GM19351 (cell line): Measurements from ENCODE around the gene FHOD3.
A peak's percentile ranks its signal among the peaks of the same experiment; 100 is the strongest.

ENCODE experiments used
- ATAC-seq: cut with Tn5 transposase; IDR thresholded peaks from one replicate; pipeline ENCODE4 v1.9.1; 2021; ENCODE audit warnings: mild to moderate bottlenecking, moderate library complexity; ENCODE audit not compliant: unreplicated experiment

FHOD3 gene

GRCh38 chr18:36613810-36614209 lies 316.3 kb downstream of the FHOD3 start:
- ATAC-seq = no peak

GRCh38 chr18:36620788-36621187 lies 323.3 kb downstream of the FHOD3 start:
- ATAC-seq = no peak

- no peak for ATAC-seq
Observed at GRCh38 chr18:36622610-36623009, 325.1 kb downstream of the FHOD3 start.

- ATAC-seq = no peak
Observed at GRCh38 chr18:36623091-36623490, 325.6 kb downstream of the FHOD3 start.

GRCh38 chr18:36623681-36624190 lies 326.2 kb downstream of the FHOD3 start:
- no peak for ATAC-seq

- ATAC-seq = no peak
Observed at GRCh38 chr18:36624451-36625167, 327.1 kb downstream of the FHOD3 start.

GRCh38 chr18:36625386-36625785 lies 327.9 kb downstream of the FHOD3 start:
- ATAC-seq = no peak

- ATAC-seq = no peak
Observed at GRCh38 chr18:36627637-36628036, 330.1 kb downstream of the FHOD3 start.

- no peak for ATAC-seq
Observed at GRCh38 chr18:36628435-36629137, 331.1 kb downstream of the FHOD3 start.

- no peak for ATAC-seq
Observed at GRCh38 chr18:36629138-36629530, 331.6 kb downstream of the FHOD3 start.

- ATAC-seq = no peak
Observed at GRCh38 chr18:36629836-36630235, 332.3 kb downstream of the FHOD3 start.

- ATAC-seq = no peak
Observed at GRCh38 chr18:36630917-36631316, 333.4 kb downstream of the FHOD3 start.

- peak; percentile 35 for ATAC-seq
Observed at GRCh38 chr18:36633961-36634412, 336.5 kb downstream of the FHOD3 start.

- no peak for ATAC-seq
Observed at GRCh38 chr18:36634573-36635216, 337.2 kb downstream of the FHOD3 start.

- ATAC-seq = peak; percentile 25
Observed at GRCh38 chr18:36635414-36636096, 338.0 kb downstream of the FHOD3 start.

- peak; percentile 36 for ATAC-seq
Observed at GRCh38 chr18:36636237-36636817, 338.8 kb downstream of the FHOD3 start.

- peak; percentile 92 for ATAC-seq
Observed at GRCh38 chr18:36638224-36638623, 340.7 kb downstream of the FHOD3 start.

GRCh38 chr18:36640021-36640952 lies 342.8 kb downstream of the FHOD3 start:
- no peak for ATAC-seq

GRCh38 chr18:36643061-36643460 lies 345.5 kb downstream of the FHOD3 start:
- ATAC-seq = no peak

GRCh38 chr18:36648803-36649202 lies 351.3 kb downstream of the FHOD3 start:
- ATAC-seq = no peak
